GM19025 (cell line): ENCODE data around the gene PDE3A.

Experiments used
- ATAC-seq: cut with Tn5 transposase; IDR thresholded peaks from one replicate; pipeline ENCODE4 v1.9.1; 2021; ENCODE audit warnings: mild to moderate bottlenecking, low read depth, moderate library complexity; ENCODE audit not compliant: unreplicated experiment

PDE3A gene

GRCh38 chr12:20489645-20490044 is 121.3 kb downstream of the PDE3A start:
- ATAC-seq = no peak

GRCh38 chr12:20490213-20490612 is 121.9 kb downstream of the PDE3A start:
- ATAC-seq = no peak

- no peak for ATAC-seq
These were observed 123.0 kb downstream of the PDE3A start for GRCh38 chr12:20491290-20491689.

- ATAC-seq = no peak
These were observed 124.0 kb downstream of the PDE3A start for GRCh38 chr12:20492251-20492760.

GRCh38 chr12:20493934-20494333 is 125.6 kb downstream of the PDE3A start:
- ATAC-seq = no peak

GRCh38 chr12:20494851-20495250 is 126.5 kb downstream of the PDE3A start:
- ATAC-seq = no peak

GRCh38 chr12:20495997-20496396 is 127.7 kb downstream of the PDE3A start:
- no peak for ATAC-seq

- ATAC-seq = no peak
These were observed 129.4 kb downstream of the PDE3A start for GRCh38 chr12:20497707-20498106.

- no peak for ATAC-seq
These were observed 133.6 kb downstream of the PDE3A start for GRCh38 chr12:20501958-20502357.

- no peak for ATAC-seq
These were observed 135.5 kb downstream of the PDE3A start for GRCh38 chr12:20503858-20504257.

- no peak for ATAC-seq
These were observed 136.7 kb downstream of the PDE3A start for GRCh38 chr12:20505056-20505455.

- no peak for ATAC-seq
These were observed 138.7 kb downstream of the PDE3A start for GRCh38 chr12:20507056-20507455.

GRCh38 chr12:20507711-20508110 is 139.4 kb downstream of the PDE3A start:
- ATAC-seq = no peak

- ATAC-seq = no peak
These were observed 140.0 kb downstream of the PDE3A start for GRCh38 chr12:20508359-20508758.

GRCh38 chr12:20508962-20509361 is 140.6 kb downstream of the PDE3A start:
- no peak for ATAC-seq

GRCh38 chr12:20510811-20511210 is 142.5 kb downstream of the PDE3A start:
- no peak for ATAC-seq

- ATAC-seq = no peak
These were observed 144.9 kb downstream of the PDE3A start for GRCh38 chr12:20513189-20513588.

GRCh38 chr12:20514598-20514997 is 146.3 kb downstream of the PDE3A start:
- ATAC-seq = no peak

GRCh38 chr12:20520532-20520931 is 152.2 kb downstream of the PDE3A start:
- ATAC-seq = no peak

- no peak for ATAC-seq
These were observed 155.3 kb downstream of the PDE3A start for GRCh38 chr12:20523658-20524057.

- no peak for ATAC-seq
These were observed 155.8 kb downstream of the PDE3A start for GRCh38 chr12:20524113-20524512.

GRCh38 chr12:20525064-20525610 is 156.8 kb downstream of the PDE3A start:
- ATAC-seq = no peak
